Brain microvascular endothelial cell (primary cell): ENCODE measurements around the gene CAMK2N2.

Experiments
- DNase-seq: peaks from one replicate; pipeline ENCODE4 v3.0.0-alpha.2; 2020
- H3K27ac ChIP-seq: fragments of 250-450 bp; sonication (Bioruptor Pico); 2 replicates; pipeline ENCODE4 v1.5.1; 2020; ENCODE audit warnings: mild to moderate bottlenecking, moderate library complexity
- H3K27me3 ChIP-seq: fragments of 250-450 bp; sonication (Bioruptor Pico); replicated peaks from 2 replicates; pipeline ENCODE4 v1.5.1; 2020; ENCODE audit warnings: mild to moderate bottlenecking
- H3K36me3 ChIP-seq: fragments of 250-450 bp; sonication (Bioruptor Pico); replicated peaks from 2 replicates; pipeline ENCODE4 v1.5.1; 2020; ENCODE audit warnings: mild to moderate bottlenecking
- H3K4me3 ChIP-seq: 2 replicates; pipeline ENCODE4 v1.5.1; 2011; ENCODE audit warnings: low read depth, mild to moderate bottlenecking, control low read depth, low read length, moderate library complexity
- CTCF ChIP-seq: IDR thresholded peaks from 2 replicates; pipeline ENCODE4 v1.5.1; 2011; ENCODE audit warnings: low read depth, mild to moderate bottlenecking, moderate library complexity, low read length, control low read depth, inconsistent platforms; ENCODE audit errors: missing control alignments
- in situ Hi-C: cut with HindIII; loops from 2 replicates; pipeline ENCODE4 v1.10.0; 2017; ENCODE audit warnings: low sequenced_read_pairs, low pct_ligation_motif_present

CAMK2N2 gene

DNA sequence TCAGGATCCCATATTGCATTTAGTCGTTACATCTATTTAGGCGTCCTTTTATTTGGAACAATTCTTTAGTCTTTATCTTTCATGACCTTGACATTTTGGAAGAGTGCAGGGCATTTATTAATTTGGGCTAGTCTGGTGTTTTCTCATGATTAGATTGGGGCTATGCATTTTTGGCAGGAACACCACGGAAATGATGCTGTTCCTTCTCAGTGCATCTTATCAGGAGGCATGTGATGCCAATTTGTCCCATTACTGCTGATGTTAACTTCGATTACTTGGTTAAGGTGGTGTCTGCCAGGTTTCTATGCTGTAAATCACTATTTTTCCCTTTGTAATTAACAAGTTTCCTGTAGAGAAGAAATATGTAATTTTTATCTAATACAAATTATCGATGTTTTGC is 50.1 kb downstream of the CAMK2N2 start:
- H3K4me3 ChIP-seq: no peak overlapping the region
- TF ChIP-seq CTCF: no peak
- H3K36me3 ChIP-seq: no peaks in the 10 kb centered on the region
- DNase-seq: no peak
- no peaks in the 10 kb centered on the region for H3K27me3 ChIP-seq
- no peak overlapping the region for H3K27ac ChIP-seq
- in situ Hi-C loops: no loop called here
